Stimulated activated CD8-positive, alpha-beta memory T cell treated with anti-CD3 and anti-CD28 coated beads, Interleukin-2, amount 100 ng/mL, for 48 hours (primary cell): ENCODE data around the gene SLC35F3.

Source experiments
- DNase-seq, 2 donors: peaks; one replicate each; pipeline ENCODE4 v3.0.0-alpha.2; 2020; ENCODE audit warnings: low read depth in 2 of 2

The SLC35F3 gene

DNA sequence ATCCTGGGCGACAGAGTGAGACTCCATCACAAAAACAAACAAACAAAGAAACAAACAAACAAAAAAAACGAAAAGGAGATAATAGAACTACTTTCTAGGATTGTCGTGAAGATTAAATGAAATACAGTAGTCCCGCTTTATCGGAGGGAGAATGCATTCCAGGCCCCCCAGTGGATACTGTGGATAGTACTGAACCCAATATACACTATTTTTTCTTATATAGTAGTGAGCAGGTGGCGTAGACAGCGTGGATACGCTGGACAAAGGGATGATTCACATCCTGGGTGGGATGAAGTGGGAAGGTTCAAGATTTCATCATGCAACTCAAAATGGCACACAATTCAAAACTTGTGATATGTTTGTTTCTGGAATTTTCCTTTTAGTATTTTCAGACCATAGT is 8.0 kb downstream of the SLC35F3 start:
- DNase-seq, result no peak

DNA sequence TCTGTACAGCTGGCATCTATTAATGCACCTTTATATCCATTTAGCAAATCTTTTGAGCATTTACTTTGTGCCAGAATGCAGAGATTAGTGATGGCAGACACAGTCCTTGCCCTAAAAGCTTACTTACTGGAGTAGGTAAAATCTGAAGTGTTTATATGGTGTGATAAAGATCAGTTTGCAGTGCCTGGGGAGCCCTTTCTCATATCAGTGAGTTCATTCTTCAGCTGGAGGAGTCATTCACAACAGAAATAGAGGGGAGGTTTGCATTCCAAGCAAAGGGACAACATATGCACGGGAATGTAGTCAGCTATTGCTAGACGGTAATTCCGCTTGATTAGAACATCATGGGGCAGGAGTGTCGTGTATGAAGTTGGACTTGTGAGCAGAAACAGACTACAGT is 8.4 kb downstream of the SLC35F3 start:
- no peak for DNase-seq

DNA sequence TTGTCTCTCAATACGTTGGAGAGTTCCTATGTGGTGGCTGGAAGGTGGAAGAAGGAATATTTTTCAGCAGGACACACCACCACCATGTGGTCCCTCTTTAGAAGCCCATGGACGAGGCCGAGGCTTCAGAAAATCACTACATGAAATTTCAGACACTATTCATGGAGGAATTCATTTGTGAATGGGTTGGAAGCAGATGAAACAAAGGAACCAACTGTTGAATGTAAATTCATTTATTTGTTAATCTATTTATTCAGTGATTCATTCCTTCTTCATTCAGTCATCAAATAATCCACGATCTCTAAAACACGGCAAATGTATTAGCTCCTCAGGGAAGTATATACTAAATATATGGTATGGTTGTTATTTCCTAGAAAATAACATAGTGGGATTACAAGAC is 12.2 kb downstream of the SLC35F3 start:
- DNase-seq, result no peak

DNA sequence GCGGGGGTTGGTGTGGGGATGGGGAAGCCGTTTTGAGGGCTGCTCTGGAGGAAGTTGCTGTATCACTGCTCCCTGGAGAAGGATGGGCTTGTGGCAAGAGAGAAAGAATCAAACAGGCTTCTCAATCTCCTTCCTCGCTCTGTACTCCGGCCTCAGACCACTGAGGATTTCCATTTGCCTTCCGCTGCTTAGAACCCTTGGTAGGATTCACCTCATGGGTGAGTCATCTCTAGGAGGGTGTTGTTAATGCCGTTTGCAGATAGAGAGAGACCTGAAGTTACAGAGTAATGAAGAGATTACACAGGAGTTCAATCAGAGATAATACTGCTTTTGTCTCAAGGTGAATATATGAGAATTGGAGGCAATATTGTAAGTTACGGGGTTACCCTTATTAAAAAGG is 15.3 kb downstream of the SLC35F3 start:
- DNase-seq, result no peak

DNA sequence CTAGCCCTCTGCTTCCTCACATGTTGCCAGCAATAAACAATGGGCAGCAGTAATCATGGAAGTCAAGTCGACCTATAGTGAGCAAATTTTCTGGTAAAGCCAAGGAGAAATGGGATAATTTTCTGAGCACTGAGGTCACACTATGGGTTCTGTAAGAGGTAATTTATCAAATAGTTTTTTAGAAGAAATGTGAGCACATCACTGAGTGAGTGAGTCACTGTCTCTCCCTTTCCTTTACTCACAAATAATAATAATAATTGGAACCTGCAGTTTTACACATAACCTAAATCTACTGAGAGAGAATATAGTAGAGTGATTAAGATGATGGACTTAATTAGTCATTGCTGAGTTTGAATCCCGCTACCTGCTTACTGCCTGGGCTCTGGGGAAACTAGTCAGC is 23.6 kb downstream of the SLC35F3 start:
- no peak for DNase-seq

DNA sequence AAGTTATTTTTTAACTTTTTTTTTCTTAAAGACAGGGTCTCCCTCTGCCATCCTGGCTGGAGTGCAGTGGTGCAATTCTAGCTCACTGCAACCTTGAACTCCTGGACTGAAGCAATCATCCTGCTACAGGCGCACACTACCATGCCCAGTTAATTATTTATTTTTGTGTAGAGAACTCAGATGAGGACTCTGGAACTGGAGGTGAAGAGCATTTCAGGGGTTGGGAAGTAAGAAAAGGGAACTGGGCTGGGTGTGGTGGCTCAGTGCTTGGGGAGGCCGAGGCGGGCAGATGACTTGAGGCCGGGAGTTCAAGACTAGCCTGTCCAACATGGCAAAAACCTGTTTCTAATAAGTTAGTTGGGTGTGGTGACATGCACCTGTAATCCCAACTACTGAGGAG is 28.9 kb downstream of the SLC35F3 start:
- no peak for DNase-seq

DNA sequence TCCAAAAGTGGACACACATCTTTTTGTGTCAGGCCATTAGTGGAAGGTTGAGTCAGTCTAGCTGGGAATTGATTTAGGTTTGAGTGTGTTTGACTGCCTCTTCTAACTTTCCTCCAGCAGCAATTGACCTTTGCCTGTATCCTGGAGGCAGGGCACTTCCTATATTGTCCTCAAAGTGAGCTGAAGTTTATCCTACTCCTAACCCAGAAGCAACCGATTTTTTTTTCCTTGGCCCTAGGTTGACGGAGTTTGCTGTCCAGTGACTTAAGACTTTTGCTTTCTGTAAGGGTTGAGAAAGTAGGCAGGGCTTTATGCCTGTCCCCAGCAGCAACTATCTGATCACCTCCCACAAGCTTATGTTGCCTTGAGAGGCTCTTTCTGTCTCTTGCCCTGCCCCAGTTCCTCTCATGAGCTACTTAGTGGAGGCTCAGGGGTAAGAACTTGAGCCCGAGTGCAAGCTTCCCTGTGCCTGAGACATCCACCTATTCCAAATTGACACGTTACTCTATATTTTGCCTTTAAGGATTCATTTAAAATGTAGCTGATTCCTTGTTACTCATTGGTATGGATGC is 30.9 kb downstream of the SLC35F3 start:
- DNase-seq, result no peak

DNA sequence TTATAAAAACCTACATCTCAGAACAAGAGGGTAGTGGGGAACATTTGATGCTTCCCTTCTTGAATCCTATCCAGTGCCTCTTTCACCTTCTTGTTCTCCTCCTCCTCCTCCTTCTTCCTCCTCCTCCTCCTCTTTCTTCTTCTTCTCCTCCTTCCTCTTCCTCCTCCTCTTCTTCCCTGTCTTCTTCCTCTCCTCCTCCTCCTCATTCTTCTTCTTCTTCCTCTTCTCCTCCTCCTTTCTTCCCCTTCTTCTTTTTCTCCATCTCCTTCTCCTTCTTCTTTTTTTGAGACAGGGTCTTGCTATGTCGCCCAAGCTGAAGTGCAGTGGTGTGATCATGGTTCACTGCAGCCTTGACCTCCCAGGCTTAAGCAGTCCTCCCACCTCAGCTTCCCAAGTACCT is 31.9 kb downstream of the SLC35F3 start:
- no peak for DNase-seq

DNA sequence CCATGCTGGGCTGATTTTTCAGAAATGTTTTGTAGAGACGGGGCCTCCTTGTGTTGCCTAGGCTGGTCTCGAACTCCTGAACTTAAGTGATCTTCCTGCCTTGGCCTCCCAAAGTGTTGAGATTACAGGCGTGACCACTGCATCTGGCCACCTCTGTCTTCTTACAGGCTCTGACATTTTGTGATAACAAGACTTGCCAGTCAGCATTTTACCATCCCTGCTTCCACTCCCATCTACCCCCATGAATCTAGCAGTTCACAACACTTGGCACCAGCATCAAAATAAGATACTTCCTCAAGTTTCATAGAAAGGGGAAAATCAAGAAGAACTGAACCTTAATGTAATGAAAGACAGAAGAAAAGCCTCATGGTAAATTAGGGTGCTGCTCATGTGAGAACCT is 32.4 kb downstream of the SLC35F3 start:
- no peak for DNase-seq

DNA sequence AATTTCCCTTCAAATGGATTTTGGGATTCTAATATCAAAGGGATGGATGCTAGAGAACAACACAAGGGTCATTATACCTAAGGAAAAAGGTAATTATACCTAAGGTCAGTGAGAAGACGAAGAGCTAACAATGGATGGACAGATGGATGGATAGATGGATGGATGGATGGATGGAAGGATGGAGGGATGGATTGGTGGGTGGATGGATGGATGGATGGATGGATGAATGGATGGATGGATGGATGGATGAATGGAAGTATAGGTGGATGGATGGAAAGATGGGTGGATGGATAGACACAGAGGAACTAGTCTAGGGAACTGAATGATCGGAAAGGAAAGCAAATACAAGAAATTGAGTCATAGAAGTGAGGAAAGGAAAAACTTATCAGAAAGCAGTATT is 34.0 kb downstream of the SLC35F3 start:
- DNase-seq, result no peak

DNA sequence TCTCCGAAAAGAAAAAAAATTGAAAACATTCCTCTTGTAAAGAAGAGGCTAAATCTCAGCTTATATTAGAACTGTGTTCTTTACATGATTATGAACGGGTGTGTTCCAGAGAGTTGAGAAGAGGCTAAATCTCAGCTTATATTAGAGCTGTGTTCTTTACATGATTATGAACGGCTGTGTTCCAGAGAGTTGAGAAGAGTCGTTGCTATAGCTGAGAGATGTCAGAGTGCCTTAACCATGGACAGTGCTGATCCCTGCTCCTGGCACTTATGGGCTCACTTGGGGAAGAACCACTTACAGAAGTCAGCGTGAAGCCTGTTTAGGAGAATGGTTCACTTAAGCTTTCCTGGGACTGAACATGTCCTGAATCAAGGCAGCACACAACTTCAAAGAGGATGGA is 35.0 kb downstream of the SLC35F3 start:
- DNase-seq, result no peak

DNA sequence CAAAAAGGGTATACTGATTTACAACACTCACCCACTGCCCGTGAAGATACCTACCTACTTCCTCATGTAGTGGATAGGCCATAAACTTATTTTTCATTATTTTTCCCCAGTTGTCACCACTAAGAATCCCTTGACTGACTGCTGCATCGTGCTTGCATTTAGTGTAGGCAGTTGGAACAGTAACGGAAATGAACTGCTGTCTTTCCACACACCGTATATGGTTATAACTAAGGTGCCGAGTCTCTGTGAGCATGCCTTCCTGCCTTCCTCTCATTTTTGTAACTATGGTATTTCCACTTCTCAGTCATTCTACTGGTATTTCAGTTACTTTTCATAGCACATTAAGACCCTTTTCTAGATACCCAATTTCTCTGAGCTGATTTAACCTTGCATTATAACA is 36.4 kb downstream of the SLC35F3 start:
- no peak for DNase-seq

DNA sequence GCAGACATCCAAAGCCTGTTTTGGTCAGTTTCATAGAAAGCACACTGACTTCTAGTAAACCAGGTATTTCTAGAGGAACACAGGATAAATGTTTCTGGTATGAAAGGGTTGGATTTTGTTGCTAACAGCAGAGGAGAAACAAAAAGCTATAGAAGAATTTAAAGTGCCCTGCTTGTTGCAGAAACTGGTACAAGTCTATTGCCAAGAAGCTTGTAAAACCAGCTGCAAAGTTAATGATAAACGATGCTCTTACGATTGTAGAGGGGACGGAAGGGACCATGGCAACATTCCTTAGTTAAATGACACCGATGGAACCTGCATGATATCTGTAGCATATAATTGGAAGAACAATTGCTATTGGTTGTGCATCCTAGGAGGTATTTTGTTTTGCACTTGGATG is 40.1 kb downstream of the SLC35F3 start:
- no peak for DNase-seq

DNA sequence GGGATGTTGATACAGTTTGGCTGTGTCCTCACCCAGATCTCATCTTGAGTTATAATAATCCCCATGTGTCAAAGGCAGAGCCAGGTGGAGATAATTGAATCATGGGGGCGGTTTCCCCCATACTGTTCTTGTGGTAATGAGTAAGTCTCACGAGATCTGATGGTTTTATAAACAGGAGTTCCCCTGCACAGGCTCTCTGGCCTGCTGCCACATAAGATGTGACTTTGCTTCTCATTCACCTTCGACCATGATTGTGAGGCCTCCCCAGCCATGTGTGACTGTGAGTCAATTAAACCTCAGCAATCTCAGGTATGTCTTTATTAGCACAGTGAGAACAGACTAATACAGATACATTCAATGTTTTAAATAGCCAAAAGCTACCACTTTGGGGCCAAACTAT is 41.1 kb downstream of the SLC35F3 start:
- DNase-seq, result no peak

DNA sequence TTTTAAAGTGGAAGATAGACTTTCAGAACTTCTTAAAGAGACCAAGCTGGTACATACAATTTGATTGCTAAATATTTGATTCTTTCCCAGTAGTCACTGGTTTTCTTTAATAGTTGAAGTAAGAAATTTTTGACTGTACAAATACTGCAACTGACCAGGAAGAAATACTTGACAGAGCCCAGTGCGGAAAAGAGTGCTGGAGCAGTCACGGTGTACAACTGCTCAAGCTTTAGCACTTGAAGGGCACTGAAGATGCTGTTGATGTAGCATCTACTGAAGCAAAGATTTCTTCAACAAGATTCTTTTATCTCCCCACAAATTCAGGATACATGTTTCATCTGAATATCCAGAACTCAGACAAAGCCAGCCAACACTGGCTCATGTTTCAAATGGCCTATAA is 41.5 kb downstream of the SLC35F3 start:
- no peak for DNase-seq

DNA sequence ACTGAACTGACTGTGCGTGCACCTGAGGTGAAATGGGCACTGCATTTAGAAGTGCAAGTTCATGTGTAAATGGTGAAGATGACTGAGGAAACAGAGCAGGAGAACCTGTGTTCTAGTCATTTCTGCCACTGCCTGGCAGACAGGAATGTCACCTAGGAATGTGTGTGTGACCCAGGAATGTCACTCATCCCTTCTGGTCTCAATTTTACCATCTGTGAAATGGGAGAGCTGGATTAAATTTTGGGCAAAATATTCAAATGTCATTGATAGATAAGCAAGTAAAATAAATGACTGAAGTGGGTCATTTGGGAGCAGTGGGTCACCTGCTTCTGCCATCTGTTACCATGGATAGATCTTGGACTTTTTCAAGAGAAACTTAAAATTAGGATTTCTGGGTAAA is 42.2 kb downstream of the SLC35F3 start:
- DNase-seq, result no peak

DNA sequence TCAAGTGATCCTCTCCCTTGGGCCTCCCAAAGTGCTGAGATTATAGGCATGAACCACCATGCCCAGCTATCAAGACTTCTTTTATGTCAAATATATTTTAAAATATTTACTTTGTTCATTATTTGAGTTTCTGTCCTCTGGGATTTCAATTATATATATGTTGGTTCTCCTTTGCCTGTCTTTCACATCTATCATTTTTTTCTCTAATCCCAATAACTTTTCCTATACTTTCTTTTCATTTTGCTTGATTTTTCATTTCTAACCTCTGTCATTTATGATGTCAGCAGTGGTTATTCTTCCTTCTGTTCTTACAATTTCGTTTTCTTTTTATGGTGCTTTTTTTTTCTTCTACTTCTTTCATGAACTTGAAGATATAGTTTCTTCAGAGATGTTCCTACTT is 47.3 kb downstream of the SLC35F3 start:
- no peak for DNase-seq

DNA sequence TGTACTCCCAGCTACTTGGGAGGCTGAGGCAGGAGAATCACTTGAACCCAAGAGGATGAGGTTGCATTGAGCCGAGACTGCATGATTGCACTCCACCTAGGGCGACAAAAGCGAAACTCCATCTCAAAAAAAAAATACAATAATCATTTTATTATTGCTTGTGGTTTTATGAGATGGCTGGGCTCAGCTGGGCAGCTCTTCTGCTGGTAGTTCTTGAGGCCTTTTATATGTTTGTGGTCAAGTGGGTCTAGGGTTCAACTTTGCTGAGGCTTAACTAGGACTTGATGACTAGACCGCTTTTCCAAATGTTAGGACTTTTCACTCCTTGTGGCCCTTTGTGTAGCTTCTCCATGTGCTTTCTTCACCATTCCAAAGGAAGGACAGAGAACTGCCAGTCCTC is 53.2 kb downstream of the SLC35F3 start:
- DNase-seq, result no peak

DNA sequence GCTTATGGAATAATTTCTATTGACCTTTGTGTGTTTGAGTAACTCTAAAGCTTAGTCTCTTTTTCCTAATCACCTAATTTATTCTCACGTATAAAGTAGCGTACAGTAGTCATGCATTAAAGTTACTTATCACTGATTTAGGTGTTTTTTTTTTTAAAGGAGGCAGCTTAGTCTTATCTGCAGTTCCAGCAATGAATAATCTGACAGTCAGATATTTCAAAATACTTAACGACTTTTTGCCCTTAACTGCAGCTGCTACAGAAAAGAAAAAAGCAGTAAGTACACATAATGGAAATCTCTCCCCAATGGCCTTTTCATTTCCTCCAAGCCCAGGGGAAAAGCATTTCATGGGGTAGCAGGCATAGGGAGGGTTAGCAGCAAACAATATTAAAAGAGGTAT is 54.6 kb downstream of the SLC35F3 start:
- DNase-seq, result no peak

DNA sequence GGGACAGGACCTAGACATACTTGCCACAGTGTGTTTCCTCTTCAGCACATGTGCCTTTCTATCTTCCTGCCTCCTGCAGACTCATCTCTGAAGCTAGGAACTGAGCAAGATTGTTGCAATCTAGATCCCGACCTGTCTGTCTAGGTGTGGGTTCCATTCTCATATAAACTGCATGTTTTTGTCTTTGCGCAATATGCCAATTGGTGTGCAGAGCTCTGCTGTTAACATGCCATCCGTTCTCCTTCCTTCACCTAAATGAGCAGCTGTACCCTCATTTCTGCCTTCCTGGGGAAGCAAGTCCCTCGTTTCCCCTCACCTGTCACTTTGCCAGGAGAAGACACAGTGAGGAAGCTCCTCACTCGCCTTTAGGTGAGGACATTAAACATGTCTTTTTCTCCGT is 55.5 kb downstream of the SLC35F3 start:
- no peak for DNase-seq

DNA sequence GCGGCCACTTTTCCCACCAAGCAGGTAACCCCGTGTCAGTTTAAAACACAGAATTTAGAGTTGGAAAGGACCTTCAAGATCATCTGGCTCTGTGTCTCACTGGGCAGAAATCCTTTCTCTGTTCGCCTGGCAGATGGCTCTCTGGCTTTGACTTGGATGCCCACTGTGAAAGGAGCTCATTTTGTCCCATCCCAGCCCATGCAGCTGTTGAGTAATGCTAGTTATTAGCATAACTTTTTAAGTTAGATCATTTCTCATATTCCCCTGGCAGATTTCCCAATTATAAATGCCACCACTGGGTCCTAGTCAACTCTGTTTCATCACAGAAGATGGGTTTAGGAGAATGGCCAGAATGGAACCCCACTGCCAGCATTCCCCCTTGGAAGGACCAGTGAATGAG is 55.9 kb downstream of the SLC35F3 start:
- DNase-seq, result no peak

DNA sequence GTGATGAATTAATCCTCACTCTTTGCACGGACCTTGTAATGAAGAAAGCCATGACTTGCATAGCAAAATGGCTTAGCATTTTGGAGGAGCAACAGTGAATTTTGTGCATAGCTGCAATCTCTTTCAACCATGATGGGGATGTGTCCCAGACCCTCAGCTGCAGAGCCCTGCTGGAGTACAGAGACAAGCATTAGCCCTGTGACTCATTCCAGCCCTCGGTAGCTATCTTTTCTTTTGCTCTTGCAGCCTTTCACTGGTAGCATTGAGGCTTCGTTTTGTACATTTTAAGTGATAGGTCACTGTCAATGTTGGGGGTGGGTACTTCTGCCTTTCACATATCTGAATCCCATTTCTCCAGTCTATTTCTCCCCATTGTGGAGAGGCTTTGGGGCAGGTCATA is 58.4 kb downstream of the SLC35F3 start:
- DNase-seq, result no peak

DNA sequence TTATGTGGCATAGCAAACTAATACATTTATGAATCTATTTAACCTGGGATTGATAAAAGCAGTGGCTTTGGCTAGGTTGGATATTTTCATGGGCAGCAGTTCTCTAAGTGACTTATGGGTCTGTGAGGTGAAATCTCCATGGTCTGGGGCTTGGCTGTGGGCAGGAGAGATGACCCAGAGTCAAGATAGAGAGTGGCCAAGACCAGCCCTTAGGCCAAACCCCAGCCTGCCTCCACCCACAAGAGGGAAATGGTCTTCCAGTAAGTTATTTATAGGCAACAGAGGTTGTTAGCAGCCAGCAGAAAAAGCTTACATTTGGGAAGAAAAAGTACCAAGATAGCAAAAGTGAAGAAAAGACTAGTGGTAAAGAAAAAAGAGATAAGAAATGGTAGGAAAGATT is 61.4 kb downstream of the SLC35F3 start:
- no peak for DNase-seq

DNA sequence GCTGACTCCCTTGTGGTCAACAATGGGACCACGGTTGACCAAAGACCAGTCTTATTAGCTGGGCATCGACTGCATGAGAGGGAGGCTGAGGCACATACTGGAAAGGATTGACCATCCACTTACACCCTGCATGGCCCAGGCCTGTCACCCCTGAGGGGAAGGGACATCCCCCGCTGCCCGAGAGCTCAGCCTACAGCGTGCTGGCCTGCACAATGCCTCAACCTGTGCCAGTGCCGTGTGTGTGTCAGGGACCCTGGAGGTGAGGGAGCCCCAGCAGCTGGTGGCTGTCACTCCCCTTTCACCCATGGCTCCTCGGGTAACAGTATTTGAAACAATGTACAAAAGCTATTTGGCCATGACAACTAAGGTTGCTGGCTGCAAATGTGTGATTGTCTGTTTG is 67.3 kb downstream of the SLC35F3 start:
- no peak for DNase-seq

DNA sequence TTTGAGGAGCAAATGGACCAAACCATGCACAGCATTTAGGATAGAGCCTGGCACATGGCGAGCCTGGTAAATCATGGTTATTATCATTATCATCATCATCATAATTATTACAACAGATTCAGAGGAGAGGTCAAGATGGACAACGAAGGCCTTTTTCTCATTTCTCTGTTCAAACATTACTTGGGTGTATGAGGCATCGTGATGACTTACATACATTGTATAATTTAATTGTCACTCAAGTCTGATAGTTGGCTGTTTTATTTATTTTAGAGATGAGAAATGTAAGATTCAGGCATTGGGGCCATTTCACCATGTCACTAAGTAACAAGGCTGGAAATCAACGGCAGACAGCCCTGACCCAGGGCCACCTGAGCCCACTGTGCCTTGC is 68.1 kb downstream of the SLC35F3 start:
- no peak for DNase-seq
